RWPE1 (cell line): ENCODE measurements around the gene PANX2.

Experiments used
- CTCF ChIA-PET: fragments of 350-600 bp; sonication (Branson Sonifier 250); formaldehyde crosslinking; extraction: SDS; loops from one replicate; lab custom pipeline; 2021; lab: Yijun Ruan, JAX
- POLR2A ChIA-PET: fragments of 400-600 bp; formaldehyde crosslinking; extraction: SDS; loops from one replicate; lab custom pipeline; 2020; ENCODE audit warnings: antibody characterized with exemption; ENCODE audit not compliant: low non-redundant PET; lab: Yijun Ruan, JAX
- DNase-seq: peaks from one replicate; pipeline ENCODE4 v3.0.0; 2012; ENCODE audit warnings: low spot score
- H3K27ac ChIP-seq: fragments of 450-650 bp; 2 replicates; pipeline ENCODE4 v1.5.1; 2017
- CTCF ChIP-seq: fragments of 450-650 bp; conservative IDR thresholded peaks from 2 replicates; pipeline ENCODE4 v1.5.1; 2017; ENCODE audit warnings: low read depth, mild to moderate bottlenecking

PANX2 gene

GRCh38 chr22:50151571-50152537, 18.7 kb upstream of the PANX2 start:
- CTCF ChIA-PET = no interaction called here
- TF ChIP-seq CTCF = no peak
- H3K27ac ChIP-seq = no peak overlapping the region
- no peak for DNase-seq
- POLR2A ChIA-PET = interaction anchor here (0.6 kb wide), 1 partner anchor 170 kb away, joined by 5 read pairs; no protein-coding TSS in a partner anchor

- TF ChIP-seq CTCF = no peak
- H3K27ac ChIP-seq = no peak overlapping the region
- ChIA-PET POLR2A (no interaction called here), CTCF (no interaction called here)
- DNase-seq = no peak
Measured at GRCh38 chr22:50153056-50153755, 17.3 kb upstream of the PANX2 start.

GRCh38 chr22:50153756-50154140, 16.8 kb upstream of the PANX2 start:
- no peak for DNase-seq
- H3K27ac ChIP-seq = no peak overlapping the region
- ChIA-PET POLR2A (no interaction called here), CTCF (no interaction called here)
- no peak for TF ChIP-seq CTCF

- peak; percentile 40 for DNase-seq
- H3K27ac ChIP-seq = peak overlapping the region; percentile 62
- POLR2A ChIA-PET = no interaction called here
- no peak for TF ChIP-seq CTCF
- CTCF ChIA-PET = interaction anchor here (0.6 kb wide), 2 partner anchors 26 to 228 kb away, joined by 3 read pairs; no protein-coding TSS in a partner anchor
Measured at GRCh38 chr22:50157709-50158375, 12.7 kb upstream of the PANX2 start.

GRCh38 chr22:50160947-50161346, 9.6 kb upstream of the PANX2 start:
- POLR2A ChIA-PET = no interaction called here
- DNase-seq = no peak
- CTCF ChIA-PET = no interaction called here
- no peak for TF ChIP-seq CTCF
- H3K27ac ChIP-seq = no peak overlapping the region
